Cardiac septum (tissue), 1 donor: ENCODE results near the gene RIMOC1. TPM values are rescaled to one million over a fixed set of nuclear protein-coding genes. Genes with fewer than 3 reads are reported as not detected.

ENCODE experiments used
- DNase-seq: peaks from one replicate; pipeline ENCODE4 v3.0.0-alpha.2; 2020; ENCODE audit warnings: low spot score
- intact Hi-C: fragments of 100-400 bp; cut with DNase I; formaldehyde crosslinking; loops from one replicate; pipeline ENCODE4 v1.14.0; 2022
- total RNA-seq: library from RNA; stranded (reverse); fragmentation: NEBNext Ultra II Directional; extraction: Animal tissue kit (Norgen Biotek cat#: 25700); gene quantifications from one replicate; pipeline ENCODE4 v1.2.1, GENCODE V29; 2021
- donor health status: DM: no; HTN: no; CAD: no.

Gene RIMOC1
- total RNA-seq, 1 donor from 2014 or later, result 15.3 TPM

DNA sequence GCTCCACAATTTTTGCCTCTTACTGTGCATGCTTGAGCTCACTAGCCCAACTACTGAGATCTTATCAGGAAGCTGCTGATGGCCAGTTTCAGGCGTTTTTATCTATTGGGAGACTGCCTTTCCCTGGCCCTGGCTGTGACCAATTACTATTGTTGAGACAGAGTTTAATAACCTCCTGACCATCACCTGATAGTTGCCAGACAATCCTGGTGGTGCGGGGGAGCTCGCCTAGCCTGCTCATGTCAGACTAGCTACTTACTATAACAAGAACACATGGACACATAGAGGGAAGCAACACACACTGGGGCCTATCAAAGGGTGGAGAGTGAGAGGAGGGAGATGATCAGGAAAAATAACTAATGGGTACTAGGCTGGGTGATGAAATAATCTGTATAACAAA lies 20.9 kb upstream of the RIMOC1 start:
- no peak for DNase-seq
- intact Hi-C loops, result no loop called here

DNA sequence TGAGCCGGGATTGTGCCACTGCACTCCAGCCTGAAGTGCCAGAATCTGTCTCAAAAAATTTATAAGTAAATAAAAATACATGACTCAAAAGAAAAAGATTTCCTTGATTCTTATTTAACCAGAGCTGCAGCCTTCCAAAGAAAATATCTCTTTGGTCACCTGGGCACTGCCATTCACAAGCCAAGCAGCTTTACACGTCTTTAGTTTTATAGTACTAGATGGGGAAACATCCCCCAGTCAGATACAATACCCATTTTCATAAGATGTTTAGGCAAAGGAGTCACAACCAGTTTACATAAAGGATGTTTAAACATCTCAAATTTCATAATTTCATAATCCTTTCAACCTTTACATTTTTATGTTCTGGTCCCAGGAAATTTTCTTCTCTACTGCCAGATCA lies 20.2 kb upstream of the RIMOC1 start:
- DNase-seq, result no peak
- intact Hi-C loops, result no loop called here

DNA sequence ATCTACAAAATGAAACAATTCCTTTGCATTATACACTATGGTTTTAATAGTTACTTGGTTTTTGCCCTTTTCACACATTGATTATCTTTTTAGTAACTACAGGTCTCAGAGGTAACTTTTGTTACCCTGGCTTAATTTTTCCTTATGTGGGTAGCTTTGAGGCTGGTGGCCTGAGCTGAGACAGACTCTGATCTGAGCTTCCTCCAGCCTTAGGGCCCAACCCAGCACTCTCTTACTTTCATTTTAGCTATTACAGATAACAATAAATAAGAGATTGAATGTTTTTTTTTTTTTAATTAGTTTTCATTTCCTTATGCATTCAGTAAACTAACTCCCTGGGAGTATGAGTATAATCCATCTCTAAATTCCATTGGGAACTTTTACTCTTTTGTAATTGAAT lies 18.9 kb upstream of the RIMOC1 start:
- intact Hi-C loops, result no loop called here
- DNase-seq, result no peak

DNA sequence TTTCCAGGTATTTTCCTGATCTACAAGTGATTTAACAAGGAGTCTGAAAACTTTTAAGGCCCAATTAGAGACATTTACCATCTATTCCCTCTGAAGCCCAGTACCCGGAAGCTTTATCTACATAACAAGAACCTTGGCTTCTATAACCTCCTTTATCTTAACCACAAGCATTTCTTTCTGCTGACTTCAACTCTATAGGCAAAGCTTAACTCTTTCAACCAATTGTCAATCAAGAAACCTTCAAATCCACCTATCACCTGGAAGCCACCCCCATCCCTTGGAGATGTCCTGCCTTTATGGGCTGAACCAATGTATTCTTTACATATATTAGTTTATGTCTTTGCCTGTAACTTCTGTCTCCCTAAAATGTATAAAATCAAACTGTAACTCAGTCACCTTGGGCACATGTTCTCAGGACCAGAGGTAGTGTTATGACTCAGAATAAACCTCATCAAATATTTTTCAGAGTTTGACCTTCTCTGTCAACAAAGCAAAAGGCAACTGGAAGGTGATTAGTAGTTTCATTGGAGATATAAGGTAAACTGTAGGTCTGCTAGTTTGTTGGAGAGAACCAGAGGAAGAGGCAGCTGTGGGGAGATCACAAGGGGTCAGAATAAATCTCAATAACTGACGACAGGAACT lies 13.0 kb upstream of the RIMOC1 start:
- intact Hi-C loops, result no loop called here
- no peak for DNase-seq

DNA sequence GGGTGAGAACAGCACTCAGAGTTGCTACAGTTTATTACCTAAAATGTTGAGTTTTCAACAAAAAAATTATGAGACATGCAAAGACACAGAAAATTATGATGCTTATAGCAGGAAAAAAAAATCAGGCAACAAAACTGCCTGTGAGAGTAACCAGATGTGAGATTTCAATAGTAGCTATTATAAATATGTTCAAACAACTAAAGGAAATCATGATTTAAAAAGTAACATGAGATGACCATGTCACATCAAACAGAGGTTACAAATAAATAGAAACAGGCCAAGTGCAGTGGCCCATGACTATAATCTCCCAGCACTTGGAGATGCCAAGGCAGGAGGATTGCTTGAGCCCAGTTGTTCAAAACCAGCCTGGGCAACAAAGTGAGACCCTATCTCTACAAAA lies 12.1 kb upstream of the RIMOC1 start:
- no peak for DNase-seq
- intact Hi-C loops, result no loop called here

DNA sequence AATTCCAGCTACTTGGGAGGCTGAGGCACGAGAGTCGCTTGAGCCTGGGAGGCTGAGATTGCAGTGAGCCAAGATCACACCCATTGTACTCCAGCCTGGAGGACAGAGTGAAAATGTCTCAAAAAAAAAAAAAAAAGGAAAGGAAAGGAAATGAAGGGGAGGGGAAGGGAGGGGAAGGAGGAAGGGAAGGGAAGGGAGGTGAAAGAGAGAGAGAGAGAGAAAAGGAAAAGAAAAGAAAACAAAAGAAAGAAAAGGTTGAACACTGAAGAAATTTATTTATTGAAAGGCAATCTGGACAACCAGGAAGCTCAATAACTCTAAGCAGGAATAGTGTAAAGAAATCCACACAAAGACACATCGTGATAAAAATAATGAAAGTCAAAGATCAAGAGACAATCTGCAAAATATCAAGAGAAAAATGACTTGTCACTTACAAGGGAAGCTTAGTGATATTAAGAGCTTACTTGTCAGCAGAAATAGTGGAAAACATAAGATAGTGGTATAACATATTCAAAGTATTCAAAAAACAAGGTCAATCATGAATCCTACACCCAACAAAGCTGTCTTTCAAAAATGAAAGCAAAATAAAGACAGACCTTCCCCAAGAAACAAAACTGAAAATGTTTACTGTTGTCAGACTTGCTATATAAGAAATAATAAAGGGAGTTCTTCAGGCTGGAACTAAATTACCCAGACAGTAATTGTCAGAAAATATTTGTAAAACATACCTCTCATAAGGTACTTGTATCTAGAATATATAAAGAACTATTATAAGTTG lies 10.9 kb upstream of the RIMOC1 start:
- intact Hi-C loops, result no loop called here
- no peak for DNase-seq

DNA sequence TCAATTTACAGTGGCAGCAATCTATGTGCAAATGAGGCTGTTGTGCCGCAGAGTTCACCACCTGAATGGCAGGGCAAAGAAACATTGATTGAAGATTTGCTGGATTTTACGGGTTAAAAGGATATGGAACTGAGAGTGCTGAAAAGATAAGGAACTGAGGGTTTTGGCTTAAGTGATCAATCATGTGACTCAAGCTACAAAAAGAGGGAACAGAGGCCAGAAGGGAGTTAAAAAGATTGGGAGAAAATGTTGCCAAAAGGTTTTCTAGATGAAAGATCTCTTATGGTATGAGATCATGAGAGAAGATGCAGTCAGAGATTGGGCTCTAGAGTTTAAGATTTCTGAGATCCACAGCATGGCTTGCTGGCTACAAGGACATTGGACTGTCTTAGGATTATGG lies 7.9 kb upstream of the RIMOC1 start:
- DNase-seq, result no peak
- intact Hi-C loops, result no loop called here

DNA sequence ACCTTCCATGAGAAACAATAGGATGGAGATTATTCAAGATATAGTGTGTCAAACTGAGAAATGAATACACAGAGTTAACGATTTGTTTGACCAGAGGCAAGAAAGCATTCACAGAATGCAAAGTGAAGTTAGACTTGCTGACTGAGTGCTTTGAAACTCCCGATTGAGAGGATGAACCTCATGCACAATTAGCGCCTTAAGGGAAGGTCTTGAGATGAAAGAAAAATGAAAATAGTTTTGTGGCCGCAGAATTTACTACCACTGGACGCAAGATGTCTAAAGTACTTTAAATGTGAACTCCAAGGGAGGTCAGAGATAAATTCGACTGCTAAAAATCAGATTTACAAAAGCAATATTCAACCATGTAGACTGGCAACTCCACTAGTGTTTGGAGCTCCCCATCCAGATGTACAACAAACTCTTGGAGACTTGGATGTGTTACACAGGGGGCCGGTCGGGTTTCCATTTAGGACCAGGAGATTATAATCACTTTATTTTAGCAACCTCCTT lies 707 bp upstream of the RIMOC1 start:
- intact Hi-C loops, result no loop called here
- no peak for DNase-seq

DNA sequence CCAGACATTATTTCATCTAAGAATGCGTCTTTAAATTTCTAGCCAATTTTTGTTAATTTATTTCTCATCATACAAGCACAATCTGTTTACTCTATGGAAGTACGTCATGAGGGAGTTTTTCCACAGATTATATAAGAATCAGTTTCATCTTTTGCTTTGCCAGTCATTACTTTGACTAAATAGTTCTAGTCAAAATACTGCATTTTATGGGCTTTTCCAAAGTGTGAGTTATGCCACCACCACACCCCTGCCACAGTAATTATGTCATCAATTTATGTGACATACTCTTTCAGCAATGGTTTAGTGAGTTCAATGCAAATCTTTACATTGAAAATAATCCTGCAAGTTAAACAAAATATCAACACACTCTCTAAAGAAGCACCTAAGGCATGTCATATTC lies 2.0 kb downstream of the RIMOC1 start:
- intact Hi-C loops, result no loop called here
- DNase-seq, result no peak

DNA sequence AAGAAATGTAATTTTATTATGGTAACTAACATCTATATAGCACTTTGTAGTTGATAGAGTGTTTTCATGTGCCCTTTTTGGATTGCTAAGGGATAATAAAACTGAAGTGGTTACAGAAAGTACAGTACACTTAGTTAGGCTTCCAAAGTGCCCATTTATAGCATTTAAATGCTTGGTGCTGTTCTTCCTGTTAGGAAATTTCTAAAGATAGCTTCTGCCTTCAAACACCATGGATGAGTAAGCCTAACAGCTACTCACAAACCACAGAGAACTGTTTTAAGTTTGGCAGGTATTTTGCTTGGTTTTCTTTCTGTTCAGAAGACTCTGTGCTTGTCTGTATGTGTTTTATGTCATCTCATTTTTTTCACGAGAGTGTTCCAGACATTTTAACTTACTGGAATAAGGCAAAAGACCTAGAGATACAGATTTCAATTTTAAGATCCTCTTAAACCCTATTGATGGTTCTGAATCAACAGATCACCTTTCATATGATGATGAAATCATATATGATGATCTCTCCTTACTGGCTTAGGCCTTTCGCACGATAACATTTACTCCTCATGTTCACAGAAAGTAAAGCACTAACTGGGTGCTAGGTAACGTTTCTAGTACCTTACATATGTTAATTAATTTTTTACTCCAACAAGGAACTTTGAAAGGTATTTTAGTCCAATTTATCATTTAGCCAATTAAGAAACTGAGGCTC lies 4.4 kb downstream of the RIMOC1 start:
- no peak for DNase-seq
- intact Hi-C loops, result loop anchor here (1.0 kb wide), 1 partner anchor 38 kb away; the partner anchor contains the start of gene OXCT1

DNA sequence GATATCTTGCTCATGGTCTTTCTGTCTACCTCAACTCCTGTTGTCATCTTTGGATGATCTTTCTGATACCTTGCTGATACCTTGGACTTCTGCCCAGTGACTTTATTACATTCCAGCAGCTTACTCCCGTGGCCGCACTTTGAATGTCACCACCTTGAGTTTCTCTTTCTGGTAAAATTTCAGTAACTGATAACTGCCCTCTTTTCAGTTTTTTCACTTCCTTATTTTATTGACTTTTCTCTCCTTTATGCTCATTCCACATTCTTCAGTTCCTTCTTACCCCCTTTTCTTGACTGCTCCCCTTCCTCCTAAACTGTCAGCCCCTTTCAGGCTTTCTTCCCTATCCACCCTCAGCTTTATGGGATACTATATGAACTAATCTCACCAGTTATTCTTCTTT lies 14.0 kb downstream of the RIMOC1 start:
- intact Hi-C loops, result no loop called here
- DNase-seq, result no peak

DNA sequence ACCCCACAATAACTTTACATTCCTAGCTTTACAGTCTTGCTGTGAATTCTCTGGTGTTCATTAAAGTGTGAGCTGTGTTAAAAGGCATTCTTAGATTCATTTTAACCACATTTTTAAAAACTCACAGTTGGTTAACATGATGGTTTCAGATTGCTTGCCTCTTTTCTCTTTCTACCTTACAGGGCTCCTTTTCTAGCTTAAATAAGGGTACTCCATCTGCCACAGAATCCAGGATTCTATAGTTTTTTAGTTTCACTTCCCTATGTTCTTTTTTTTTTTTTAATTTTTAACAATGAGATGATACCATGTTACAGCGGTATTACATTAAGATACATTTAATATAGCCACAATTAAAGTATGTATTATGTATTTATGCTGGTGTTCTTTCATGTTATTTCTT lies 17.0 kb downstream of the RIMOC1 start:
- intact Hi-C loops, result no loop called here
- DNase-seq, result no peak

DNA sequence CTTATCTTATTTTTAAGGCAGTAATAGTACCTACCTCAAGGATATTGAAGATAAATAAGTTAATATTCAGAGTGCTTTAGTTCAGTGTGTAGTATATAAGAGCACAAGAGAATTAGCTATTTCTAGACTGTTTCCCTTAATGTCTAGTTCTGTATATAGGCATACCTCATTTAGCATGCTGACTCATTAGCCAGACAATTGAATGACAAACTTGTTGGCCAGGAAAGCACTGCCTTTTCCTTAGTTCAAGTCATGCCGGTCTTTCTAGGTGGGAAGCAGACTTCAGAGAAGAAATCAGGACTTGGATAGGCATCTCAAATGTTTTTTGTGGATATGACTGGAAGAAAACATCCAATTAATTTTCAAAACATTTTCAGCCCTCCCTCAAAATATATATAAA lies 17.7 kb downstream of the RIMOC1 start:
- intact Hi-C loops, result no loop called here
- DNase-seq, result no peak

DNA sequence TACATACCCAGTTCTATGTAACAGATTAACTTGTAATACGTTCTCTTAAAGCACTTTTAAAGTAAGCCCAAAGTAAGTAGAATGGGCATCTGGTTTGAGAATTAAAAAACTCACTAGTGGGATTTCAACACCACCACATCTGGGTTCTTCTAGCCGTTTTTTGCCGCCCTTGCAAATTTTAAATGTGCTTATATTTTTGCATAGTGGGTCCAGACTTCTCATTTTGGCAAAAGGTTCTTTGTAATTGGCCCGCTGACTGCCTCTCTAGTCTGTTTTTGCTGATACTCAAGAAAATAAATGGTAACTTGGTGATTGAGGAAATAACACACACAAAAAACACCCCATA lies 20.4 kb downstream of the RIMOC1 start:
- DNase-seq, result no peak

DNA sequence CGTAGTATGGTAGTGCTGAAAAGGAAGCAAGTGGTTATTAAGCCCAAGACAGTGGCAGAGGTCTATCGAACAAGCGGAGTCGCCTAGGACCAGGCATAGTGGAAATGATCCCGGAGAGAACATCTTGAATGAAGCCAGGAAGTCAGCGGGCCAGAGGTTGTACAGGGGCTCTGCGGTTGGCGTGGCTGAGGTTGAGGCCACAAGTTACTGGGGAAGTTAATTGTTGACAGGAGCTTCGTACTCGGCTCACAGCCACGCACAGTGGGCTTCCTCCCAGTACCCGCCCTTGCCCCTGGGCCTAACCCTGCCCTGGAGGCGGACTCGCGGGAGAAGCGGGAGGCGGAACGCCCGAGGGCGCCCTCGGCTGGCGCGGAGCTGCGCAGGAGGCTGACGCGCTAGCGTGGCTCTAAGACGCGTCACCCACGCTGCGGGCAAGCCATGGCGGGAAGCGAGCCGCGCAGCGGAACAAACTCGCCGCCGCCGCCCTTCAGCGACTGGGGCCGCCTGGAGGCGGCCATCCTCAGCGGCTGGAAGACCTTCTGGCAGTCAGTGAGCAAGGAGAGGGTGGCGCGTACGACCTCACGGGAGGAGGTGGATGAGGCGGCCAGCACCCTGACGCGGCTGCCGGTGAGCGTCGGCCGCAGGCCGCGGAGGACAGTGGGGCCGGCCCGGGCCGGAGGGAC lies 20.9 kb downstream of the RIMOC1 start, which contains the start of gene FBXO4:
FBXO4 (plus strand) TSS at position 410 of the 683 bp plus-strand sequence; CDS start at position 439, 29 bp downstream.
- intact Hi-C loops, result loop anchor here (1.0 to 2.0 kb wide), 2 partner anchors 20 to 56 kb away; partner anchors contain the start of gene RIMOC1
- peak; percentile 95 for DNase-seq

More for the DNA sequence above, 20.4 kb downstream of the RIMOC1 start:
- intact Hi-C loops, result loop anchor here (2.0 kb wide), 1 partner anchor 20 kb away; the partner anchor contains the start of gene RIMOC1

DNA sequence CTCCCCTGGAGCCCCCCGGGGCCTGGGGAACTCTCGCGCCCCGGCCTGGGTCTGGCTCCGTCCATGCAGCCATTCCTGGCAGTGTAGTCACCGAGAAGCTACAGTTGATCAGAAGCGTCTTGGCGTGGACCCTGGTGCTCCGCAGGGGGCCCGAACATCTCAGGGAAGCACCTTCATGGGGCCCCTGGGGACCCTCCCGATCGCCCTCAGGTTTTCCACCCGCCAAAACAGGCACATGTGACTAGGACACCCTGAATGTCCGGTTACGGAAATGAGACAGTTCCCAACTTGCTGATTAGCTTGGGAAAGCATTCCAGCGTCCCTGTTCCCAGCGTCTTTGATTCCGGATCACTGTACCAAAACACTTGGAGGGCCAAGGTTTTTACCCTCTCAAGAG lies 21.4 kb downstream of the RIMOC1 start:
- peak; percentile 77 for DNase-seq
- intact Hi-C loops, result loop anchor here (1.0 to 2.0 kb wide), 2 partner anchors 21 to 56 kb away; partner anchors contain the start of gene RIMOC1

DNA sequence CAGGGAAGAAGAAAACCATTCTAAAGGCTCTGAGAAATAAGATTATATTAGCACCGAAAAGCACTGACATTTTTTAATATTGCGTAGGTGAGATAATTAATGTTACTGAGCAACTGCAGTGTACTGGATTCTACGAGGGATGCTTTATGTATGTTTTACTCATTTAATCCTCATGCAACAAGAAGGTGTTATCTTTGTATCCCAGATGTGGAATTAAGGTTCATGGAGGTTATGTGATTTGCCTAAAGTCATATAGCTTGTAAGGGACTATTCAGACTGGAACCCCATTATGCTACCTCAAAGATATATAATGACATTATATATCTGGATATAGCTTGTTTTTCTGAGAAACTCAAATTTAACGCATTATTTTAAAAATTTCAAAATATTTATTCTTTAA lies 23.5 kb downstream of the RIMOC1 start:
- intact Hi-C loops, result no loop called here
- no peak for DNase-seq

DNA sequence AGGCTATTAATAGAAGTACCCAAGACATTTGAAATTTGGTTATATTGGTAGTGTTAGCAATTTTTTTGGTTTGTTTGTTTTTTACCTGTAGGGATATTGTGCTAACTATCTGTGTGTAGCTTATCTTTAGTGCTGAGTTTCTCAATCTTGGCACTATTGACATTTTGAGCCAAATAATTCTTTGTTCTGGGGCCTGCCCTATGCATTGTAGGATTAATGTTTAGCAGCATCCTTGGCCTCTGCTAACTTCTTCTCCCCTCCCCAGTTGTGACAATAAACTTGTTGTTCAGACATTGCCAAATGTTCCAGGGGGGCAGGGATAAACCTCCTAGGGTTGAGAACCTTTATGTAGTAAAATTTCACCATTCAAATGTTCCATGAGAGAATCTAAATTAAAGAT lies 24.9 kb downstream of the RIMOC1 start:
- DNase-seq, result no peak
- intact Hi-C loops, result no loop called here

DNA sequence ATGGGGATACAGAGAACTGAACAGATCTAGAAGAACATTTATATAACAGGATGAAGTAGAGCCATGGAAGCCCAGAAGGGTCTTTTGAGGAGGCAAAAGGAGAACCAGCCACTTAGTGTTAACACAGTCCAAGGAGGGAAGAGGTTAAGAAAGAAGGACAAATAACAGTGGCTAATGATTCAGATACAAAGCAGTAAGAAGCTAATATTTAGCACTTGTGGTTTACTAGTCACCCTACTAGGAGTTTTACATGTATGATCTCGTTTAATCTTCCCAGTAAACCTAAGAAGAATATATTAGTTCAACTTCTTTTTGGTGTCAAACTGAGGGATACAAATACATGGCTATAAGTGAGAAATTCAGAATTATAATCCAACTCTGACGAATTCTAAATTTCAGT lies 28.6 kb downstream of the RIMOC1 start:
- no peak for DNase-seq
- intact Hi-C loops, result no loop called here

DNA sequence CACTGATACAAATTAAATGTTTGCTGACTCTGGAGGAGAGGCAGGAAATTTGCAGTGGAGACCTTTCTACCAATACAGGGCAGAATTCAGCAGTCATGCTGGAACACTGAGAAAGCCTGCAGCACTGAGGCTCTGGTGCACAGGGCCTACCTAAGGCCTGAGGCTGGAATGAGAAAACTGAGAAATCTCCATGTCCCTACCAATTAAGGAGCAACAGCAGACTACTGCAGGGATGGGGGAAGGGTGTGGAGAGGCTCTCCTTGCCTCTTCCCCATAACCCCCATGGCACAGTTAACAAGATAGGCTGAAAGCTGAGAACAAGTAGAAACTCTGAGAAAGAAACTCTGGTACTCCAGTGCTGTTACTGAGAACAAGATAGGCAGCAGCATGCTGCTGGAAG lies 31.4 kb downstream of the RIMOC1 start:
- intact Hi-C loops, result no loop called here
- DNase-seq, result no peak
